Mucosa of rectum (tissue), 2 donors: ENCODE results near the gene SEL1L3.
"Not testable (repeated sequence)": the region's sequence is repeated elsewhere in the genome, so short reads cannot be mapped to it uniquely, and the experiment has no call there.

Experiments used
- H3K27ac ChIP-seq, 2 donors: one replicate each; pipeline ENCODE4 v1.7.0; 2013; ENCODE audit warnings: inconsistent platforms in 2 of 2, low read depth in 2 of 2, low read length in 2 of 2
- H3K27me3 ChIP-seq, 2 donors: one replicate each; pipeline ENCODE4 v1.7.0; 2013; ENCODE audit warnings: low read length in 2 of 2; ENCODE audit not compliant: control insufficient read depth in 2 of 2, insufficient read depth in 2 of 2
- H3K36me3 ChIP-seq, 2 donors: one replicate each; pipeline ENCODE4 v1.7.0; 2013; ENCODE audit warnings: low read length in 2 of 2; ENCODE audit not compliant: control insufficient read depth in 2 of 2, insufficient read depth in 2 of 2
- H3K4me1 ChIP-seq, 2 donors: one replicate each; pipeline ENCODE4 v1.7.0; 2013; ENCODE audit warnings: low read length in 2 of 2, mild to moderate bottlenecking in 1 of 2; ENCODE audit not compliant: control insufficient read depth in 2 of 2, insufficient read depth in 2 of 2
- H3K4me3 ChIP-seq, 2 donors: one replicate each; pipeline ENCODE4 v1.7.0; 2013; ENCODE audit warnings: low read length in 2 of 2
- H3K9ac ChIP-seq, 2 donors: one replicate each; pipeline ENCODE4 v1.7.0; 2013; ENCODE audit warnings: low read length in 2 of 2, low read depth in 1 of 2, mild to moderate bottlenecking in 1 of 2
- H3K9me3 ChIP-seq, 2 donors: one replicate each; pipeline ENCODE4 v1.7.0; 2013; ENCODE audit warnings: low read length in 2 of 2; ENCODE audit not compliant: control insufficient read depth in 2 of 2
- donor health status: healthy.
- donor health status: Normal muscosa, but diverticular disease.

SEL1L3 gene

DNA sequence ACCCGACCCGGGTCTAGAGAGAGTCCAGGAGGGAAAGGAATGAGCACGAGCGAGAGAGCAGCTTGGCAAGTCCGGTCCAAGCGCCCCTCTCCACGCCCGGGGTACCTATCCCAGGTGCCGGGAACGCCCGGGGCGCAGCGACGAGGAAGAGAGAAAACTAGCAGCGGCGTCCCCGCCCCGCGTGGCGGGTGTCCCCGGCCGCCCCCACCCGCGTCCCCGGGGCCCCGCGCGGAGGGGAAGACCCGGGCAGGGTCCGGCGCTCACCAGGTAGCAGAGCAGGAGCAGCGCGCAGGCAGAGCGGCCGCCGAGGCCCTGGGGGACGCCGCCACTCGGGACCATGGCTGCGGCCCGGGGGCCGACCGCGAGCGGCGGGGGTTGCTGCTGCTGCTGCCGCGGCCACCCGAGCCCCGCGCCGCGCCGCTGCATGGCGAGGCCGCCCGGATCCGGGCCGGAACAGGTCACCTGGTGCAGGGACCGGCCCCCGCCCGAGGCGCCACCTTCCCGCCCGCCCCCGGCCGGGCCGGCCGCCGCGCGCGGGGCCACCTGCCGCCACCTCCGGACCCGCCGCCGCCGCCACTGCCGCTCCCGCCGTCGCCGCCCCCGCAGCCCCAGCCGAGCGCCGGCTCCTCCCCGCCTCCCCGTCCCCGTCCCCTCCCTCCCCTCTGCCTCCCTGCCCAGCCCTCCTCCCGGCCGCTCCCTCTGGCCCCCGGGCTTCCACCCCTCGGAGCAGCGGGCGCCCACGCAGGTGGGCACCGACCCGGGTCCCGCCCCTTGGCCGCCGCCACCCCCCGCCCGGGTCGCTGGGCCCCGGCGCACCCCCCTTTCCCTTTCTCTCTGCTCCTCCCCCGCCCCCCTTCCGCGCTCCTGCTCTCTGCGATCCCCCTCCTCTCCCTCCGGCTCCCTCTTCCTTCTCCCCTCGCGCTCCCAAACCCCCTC is at the start of gene SEL1L3:
TSS of gene SEL1L3 (minus strand) at position 578 of the 936 bp plus-strand sequence. CDS start at position 426, 152 bp downstream.
- Histone ChIP-seq H3K36me3 (no peaks in the 10 kb centered on the region), H3K4me1 (peaks cover 20 to 40% of the 10 kb centered on the region in 2 donors), H3K27ac (peak within 1 kb of the TSS; percentile 91 to 94), H3K9ac (peak within 1 kb of the TSS; percentile 65 to 80), H3K4me3 (peak within 1 kb of the TSS; percentile 77 to 85), H3K9me3 (no peaks in the 10 kb centered on the region), H3K27me3 (no peaks in the 10 kb centered on the region)

GRCh38 chr4:25911356-25911755 is 48.6 kb upstream of the SEL1L3 start:
- Histone ChIP-seq H3K9me3 (no peaks in the 10 kb centered on the region), H3K36me3 (no peaks in the 10 kb centered on the region), H3K27ac (no peak overlapping the region), H3K4me1 (peaks cover 14 to 15% of the 10 kb centered on the region in 2 donors), H3K9ac (peak overlapping the region in 1 of 2 donors; percentile 26), H3K27me3 (no peaks in the 10 kb centered on the region), H3K4me3 (no peak overlapping the region)

GRCh38 chr4:25908491-25908901 is 45.7 kb upstream of the SEL1L3 start:
- H3K27me3 ChIP-seq: no peaks in the 10 kb centered on the region
- H3K36me3 ChIP-seq: no peaks in the 10 kb centered on the region
- H3K4me3 ChIP-seq: no peak overlapping the region
- no peak overlapping the region for H3K27ac ChIP-seq
- peaks cover 7 to 12% of the 10 kb centered on the region in 2 donors for H3K4me1 ChIP-seq
- H3K9me3 ChIP-seq: no peaks in the 10 kb centered on the region
- no peak overlapping the region for H3K9ac ChIP-seq

- H3K9me3 ChIP-seq, H3K27ac ChIP-seq, H3K4me1 ChIP-seq, H3K4me3 ChIP-seq, H3K27me3 ChIP-seq, H3K9ac ChIP-seq, H3K36me3 ChIP-seq: not testable (repeated sequence)
Observed at GRCh38 chr4:25906113-25906512, 43.3 kb upstream of the SEL1L3 start.

DNA sequence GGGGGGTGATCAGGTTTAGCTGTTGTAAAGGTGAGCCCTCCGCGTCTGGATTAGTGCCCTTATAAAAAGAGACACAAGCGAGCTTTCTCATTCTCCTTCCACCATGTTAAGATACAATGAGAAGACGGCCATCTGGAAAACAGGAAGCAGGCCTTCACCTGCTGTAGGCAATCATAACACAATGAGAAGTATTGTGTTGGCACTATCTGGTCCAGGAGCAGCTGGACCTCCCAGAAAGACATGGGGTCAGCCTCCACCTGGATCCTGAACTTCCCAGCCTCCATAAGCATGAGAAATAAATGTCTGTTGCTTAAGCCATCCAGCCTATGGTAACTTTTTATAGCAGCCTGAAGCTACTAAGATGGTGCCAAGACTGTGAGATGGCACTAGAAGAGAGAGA is 42.6 kb upstream of the SEL1L3 start:
- Histone ChIP-seq H3K27ac (no peak overlapping the region), H3K4me1 (peaks cover 0 to 5% of the 10 kb centered on the region in 2 donors), H3K36me3 (no peaks in the 10 kb centered on the region), H3K27me3 (no peaks in the 10 kb centered on the region), H3K4me3 (no peak overlapping the region), H3K9me3 (no peaks in the 10 kb centered on the region), H3K9ac (no peak overlapping the region)

GRCh38 chr4:25904748-25905082 is 41.9 kb upstream of the SEL1L3 start:
- Histone ChIP-seq H3K9me3 (no peaks in the 10 kb centered on the region), H3K4me3 (no peak overlapping the region), H3K36me3 (no peaks in the 10 kb centered on the region), H3K4me1 (peaks cover 0 to 5% of the 10 kb centered on the region in 2 donors), H3K27ac (no peak overlapping the region), H3K27me3 (no peaks in the 10 kb centered on the region), H3K9ac (no peak overlapping the region)

DNA sequence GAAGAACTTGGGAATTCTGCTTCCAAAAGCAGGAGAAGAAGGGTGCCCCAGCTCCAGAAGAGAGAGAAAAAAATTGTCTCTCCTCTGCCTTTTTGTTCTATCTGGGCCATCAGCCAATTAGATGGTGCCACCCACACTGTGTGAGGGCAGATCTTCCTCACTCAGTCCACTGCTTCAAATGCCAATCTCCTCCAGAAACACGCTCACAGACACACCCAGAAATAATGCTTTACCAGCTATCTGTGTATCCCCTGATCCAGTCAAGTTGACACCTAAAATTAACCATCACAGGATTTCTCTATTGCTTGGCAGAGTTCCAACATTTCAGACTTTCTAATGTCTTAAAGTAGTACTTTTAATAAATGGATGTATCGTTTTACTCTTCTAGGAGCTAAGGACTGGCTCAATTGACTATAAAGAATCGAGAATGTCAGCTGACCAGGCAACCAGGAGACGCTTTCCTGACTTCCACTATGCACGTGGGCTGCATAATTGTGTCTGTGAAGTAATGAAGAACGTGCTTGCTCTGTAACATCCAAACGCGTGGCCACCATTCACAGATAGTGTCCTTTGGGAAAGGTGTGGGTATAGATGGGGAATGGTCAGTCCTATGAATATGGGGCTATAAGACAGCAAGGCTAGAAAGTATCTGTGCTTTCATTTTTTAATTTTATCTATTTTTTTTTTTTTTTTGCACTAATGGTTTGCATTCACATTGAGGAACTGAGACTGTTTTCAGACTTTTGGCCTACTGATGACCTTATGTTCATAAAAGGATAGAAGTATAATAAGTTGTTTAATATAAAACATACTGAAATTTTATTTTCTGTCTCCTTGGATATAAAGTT is 41.3 kb upstream of the SEL1L3 start:
- Histone ChIP-seq H3K4me3 (no peak overlapping the region), H3K27me3 (no peaks in the 10 kb centered on the region), H3K4me1 (peaks cover 0 to 5% of the 10 kb centered on the region in 2 donors), H3K36me3 (no peaks in the 10 kb centered on the region), H3K27ac (no peak overlapping the region), H3K9me3 (no peaks in the 10 kb centered on the region), H3K9ac (no peak overlapping the region)

GRCh38 chr4:25901030-25901430 is 38.2 kb upstream of the SEL1L3 start:
- H3K36me3 ChIP-seq: no peaks in the 10 kb centered on the region

DNA sequence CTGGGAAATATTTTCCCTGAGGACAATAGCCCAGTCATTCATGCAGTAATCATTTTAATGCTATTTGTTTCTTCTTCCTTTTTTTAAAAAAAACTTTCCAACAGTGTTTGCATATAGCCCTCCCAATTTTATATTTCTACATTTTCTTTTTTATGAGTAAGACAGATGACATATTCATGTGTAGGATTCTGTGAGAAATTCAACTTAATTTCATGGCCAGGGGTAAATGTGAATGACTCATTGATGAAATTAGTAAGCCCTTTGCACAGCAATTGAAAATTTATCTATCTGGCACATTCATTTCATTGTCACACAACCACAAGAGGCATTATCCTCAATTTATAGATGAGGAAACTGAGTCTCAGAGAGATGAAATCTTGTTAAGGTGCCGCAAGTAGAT is 37.5 kb upstream of the SEL1L3 start:
- peaks cover 0 to 5% of the 10 kb centered on the region in 2 donors for H3K4me1 ChIP-seq
- H3K36me3 ChIP-seq: no peaks in the 10 kb centered on the region
- H3K9ac ChIP-seq: no peak overlapping the region
- no peak overlapping the region for H3K4me3 ChIP-seq
- no peaks in the 10 kb centered on the region for H3K27me3 ChIP-seq
- H3K27ac ChIP-seq: no peak overlapping the region
- H3K9me3 ChIP-seq: no peaks in the 10 kb centered on the region

More at GRCh38 chr4:25901030-25901430, 38.2 kb upstream of the SEL1L3 start:
- Histone ChIP-seq H3K9ac (no peak overlapping the region), H3K9me3 (no peaks in the 10 kb centered on the region), H3K4me3 (no peak overlapping the region), H3K27me3 (no peaks in the 10 kb centered on the region), H3K4me1 (peaks cover 0 to 5% of the 10 kb centered on the region in 2 donors), H3K27ac (no peak overlapping the region)
